ENCODE data around the gene CEPT1. TPM values are rescaled to one million over a fixed set of nuclear protein-coding genes. Genes with fewer than 3 reads are reported as not detected.

CEPT1 gene
- total and polyA plus RNA-seq, 2 of the 13 experiments (the other 11 are each of a cell fraction or from before 2014, with no cell fraction given): 35.7 to 48.2 TPM

- TF ChIP-seq STAT6 (CRISPR knock-in tag; IDR thresholded peaks at IDR 0.05; ENCODE audit: borderline replicate concordance) (no peak), ZBTB46 (CRISPR knock-in tag; IDR thresholded peaks at IDR 0.05; ENCODE audit: borderline replicate concordance) (no peak), ZNF691 (CRISPR knock-in tag; IDR thresholded peaks at IDR 0.05; ENCODE audit: borderline replicate concordance, low read depth) (no peak), ZNF431 (CRISPR knock-in tag; IDR thresholded peaks at IDR 0.05; ENCODE audit: borderline replicate concordance, low read depth) (no peak), PHF21A (CRISPR knock-in tag; IDR thresholded peaks at IDR 0.05) (peak; percentile 59; the same call in 1 of the 2 replicates), HNRNPLL (IDR thresholded peaks at IDR 0.05; ENCODE audit: low read depth, low read length, poor library complexity, severe bottlenecking) (no peak), ZNF235 (CRISPR knock-in tag; IDR thresholded peaks at IDR 0.05; ENCODE audit: borderline replicate concordance) (no peak), SOX5 (CRISPR knock-in tag; IDR thresholded peaks at IDR 0.05; ENCODE audit: borderline replicate concordance) (no peak), GPN1 (CRISPR knock-in tag; IDR thresholded peaks at IDR 0.05; ENCODE audit: borderline replicate concordance) (no peak), ZSCAN22 (CRISPR knock-in tag; IDR thresholded peaks at IDR 0.05) (no peak), BCL6 (CRISPR knock-in tag; IDR thresholded peaks at IDR 0.05) (0 out of 2 replicates have a peak, but pooled peaks have one; percentile 25), ZNF143 (CRISPR knock-in tag; IDR thresholded peaks at IDR 0.05) (no peak), AHDC1 (CRISPR knock-in tag; IDR thresholded peaks at IDR 0.05; ENCODE audit: borderline replicate concordance) (peak; percentile 40; the same call in 1 of the 2 replicates), NAIF1 (CRISPR knock-in tag; IDR thresholded peaks at IDR 0.05; ENCODE audit: borderline replicate concordance) (no peak), ZNF576 (CRISPR knock-in tag; IDR thresholded peaks at IDR 0.05) (no peak)
- TF ChIP-seq, protein P1, sequence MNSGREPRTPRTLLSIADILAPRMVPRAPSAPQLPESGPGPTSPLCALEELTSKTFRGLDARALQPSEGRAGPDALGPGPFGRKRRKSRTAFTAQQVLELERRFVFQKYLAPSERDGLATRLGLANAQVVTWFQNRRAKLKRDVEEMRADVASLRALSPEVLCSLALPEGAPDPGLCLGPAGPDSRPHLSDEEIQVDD (CRISPR knock-in tag; IDR thresholded peaks at IDR 0.05; ENCODE audit: borderline replicate concordance): no peak
These were observed 29.7 kb upstream of the CEPT1 start (continued) for GRCh38 chr1:111110197-111110899.

Measured in HepG2 (cell line).